NCI-H1694 treated with DMSO at 0.1 percent for 48 hours (cell line): ENCODE results near the gene BSG.
"Not testable (repeated sequence)": the region's sequence is repeated elsewhere in the genome, so short reads cannot be mapped to it uniquely, and the experiment has no call there.

Experiments used
- DNase-seq: peaks from one replicate; lab custom pipeline; 2025; lab: John Stamatoyannopoulos, UW

Gene BSG

GRCh38 chr19:620166-620862 lies 47.9 kb downstream of the BSG start:
- DNase-seq = no peak

DNA sequence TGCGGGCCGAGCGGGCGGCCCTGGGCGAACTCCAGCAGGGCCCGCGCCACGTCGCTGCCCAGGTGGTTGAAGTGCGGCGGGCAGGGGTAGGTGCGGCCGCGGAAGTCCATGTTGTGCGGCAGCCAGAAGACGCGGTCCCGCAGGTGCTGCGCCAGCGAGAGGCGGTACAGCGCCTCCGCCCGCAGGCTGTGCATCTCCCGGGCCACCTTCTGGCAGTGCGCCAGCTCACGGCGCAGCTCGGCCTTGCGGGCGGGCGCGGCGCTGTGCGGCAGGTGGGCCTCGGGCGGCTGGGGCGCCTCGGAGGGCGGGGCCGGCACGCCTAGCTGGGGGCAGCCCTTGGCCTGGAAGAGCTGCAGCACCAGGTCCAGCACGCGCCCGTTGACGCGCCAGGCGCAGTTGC lies 48.8 kb downstream of the BSG start:
- not testable (repeated sequence) for DNase-seq

DNA sequence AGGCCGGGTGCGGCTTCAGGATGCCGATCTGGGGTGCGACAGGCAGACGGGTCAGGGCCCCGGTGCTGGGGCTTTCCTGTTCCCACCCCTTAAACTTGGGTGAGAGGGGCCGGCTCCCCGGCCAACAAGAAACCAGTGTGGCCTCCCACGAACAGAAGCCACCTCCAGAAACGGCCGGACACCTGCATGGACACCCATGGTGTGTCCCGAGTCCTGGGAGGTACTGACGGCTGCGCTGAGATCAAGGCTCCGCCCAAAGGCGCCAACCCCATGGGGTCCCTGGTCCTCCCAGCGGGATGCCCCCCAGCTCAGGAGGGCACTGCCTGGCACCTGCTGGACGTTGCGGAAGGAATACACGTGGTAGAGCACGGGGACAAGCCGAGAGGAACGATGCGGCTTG lies 49.4 kb downstream of the BSG start:
- no peak for DNase-seq

DNA sequence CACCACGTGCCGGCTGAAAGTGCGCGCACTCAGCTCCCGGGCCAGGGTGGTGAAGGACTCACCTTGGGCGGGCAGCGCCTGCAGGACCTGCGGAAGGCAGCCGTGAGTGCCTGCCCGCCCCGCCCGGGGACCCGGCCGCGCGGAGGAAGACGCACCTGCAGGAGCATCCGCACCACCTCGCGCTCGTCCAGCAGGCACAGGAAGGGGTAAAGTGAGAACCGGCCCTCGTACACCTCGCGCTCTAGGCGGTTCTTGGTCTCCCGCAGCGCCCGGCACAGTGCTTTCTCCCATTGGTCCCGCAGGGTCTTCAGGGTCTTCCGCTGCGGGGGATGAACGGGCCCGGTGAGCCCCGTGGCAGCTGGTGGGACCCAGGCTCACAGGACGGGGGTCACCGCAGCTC lies 50.3 kb downstream of the BSG start:
- DNase-seq = no peak

- DNase-seq = no peak
These were observed 51.0 kb downstream of the BSG start for GRCh38 chr19:623175-623916.

- DNase-seq = no peak
These were observed 51.6 kb downstream of the BSG start for GRCh38 chr19:623974-624373.

DNA sequence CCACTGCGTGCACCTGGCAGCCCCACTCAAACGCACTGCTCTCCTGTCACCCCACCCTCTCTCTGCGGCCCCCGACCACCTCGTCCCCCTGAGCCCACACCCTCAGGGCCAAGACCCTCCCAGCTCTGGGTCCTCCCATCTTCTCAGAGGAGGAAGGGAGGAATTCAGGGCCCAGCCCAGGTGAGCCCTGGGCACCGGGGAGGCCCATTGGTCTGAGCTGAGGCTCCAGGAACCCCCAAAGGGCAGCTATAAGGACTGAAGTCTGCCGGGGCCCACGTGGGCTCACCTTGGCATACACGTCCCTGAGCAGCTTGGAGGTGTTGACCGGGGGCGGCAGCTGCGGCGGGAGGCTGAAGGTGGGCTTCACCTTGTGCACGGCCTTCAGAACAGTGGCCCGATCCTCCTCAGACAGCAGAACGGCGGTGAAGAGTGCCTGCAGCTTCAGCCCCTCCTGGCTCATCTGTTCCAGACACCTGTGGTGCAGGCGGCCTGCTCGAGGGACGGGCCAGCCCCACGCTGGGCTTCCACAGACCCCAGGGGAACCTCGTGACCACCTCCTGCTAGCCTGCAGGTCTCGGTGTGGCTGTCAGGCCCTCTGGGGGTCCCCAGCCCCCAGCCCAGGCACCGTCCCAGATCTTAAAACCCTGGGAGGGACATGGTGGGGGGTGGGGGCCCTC lies 52.2 kb downstream of the BSG start:
- DNase-seq = no peak

DNA sequence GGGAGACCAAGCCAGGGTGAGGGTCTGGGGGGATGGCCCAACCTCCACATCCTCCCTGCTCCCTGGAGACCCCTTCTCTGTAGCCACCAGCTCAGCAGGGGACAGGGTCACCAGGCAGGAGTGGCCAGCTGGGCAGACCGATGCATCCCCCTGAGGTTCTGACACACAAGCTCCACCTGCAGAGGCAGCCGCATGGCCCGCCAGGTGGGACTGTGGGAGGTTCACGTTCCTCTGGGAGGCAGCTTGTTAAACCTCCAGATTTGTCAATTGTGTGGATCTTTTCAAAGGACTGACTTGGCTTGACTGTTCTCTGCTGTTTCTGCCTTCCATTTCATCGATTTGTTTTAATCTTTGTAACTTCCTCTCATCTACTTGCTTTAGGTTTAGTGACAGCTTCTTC lies 52.9 kb downstream of the BSG start:
- DNase-seq = no peak

- not testable (repeated sequence) for DNase-seq
These were observed 54.2 kb downstream of the BSG start for GRCh38 chr19:626566-626965.

- DNase-seq = no peak
These were observed 55.8 kb downstream of the BSG start for GRCh38 chr19:628168-628567.

- not testable (repeated sequence) for DNase-seq
These were observed 57.1 kb downstream of the BSG start for GRCh38 chr19:629515-629914.

GRCh38 chr19:629961-630714 lies 57.7 kb downstream of the BSG start:
- no peak for DNase-seq

DNA sequence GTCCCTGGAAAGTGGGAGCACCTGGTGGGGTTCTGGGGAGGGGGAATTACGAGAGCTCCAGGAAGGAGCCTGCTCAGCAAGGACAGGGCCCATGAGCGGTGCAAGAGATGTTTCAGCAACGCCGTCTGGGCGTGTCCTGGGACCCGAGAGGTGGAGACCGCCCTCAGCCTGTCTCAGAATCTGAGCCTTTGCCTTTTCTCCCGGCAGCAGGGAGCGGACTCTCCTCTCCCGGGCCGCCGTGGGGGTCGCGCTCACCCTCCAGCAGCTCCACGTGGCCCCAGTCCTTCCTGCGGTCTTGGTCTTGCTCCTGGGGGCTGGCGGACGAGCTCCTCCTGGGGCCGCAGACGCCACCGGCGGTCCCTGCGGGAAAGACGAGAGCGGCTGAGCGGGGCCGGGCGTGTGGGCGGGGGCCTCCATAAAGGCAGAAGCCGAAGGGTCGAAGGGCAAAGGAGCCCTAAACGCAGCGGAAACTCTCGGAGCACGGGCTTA lies 60.2 kb downstream of the BSG start:
- no peak for DNase-seq
